Ureter (tissue), 1 donor: ENCODE measurements around the gene MMP24. TPM values are rescaled to one million over a fixed set of nuclear protein-coding genes. Genes with fewer than 3 reads are reported as not detected.
"Not testable (repeated sequence)": the region's sequence is repeated elsewhere in the genome, so short reads cannot be mapped to it uniquely, and the experiment has no call there.

Experiments
- DNase-seq: peaks from one replicate; pipeline ENCODE4 v3.0.0-alpha.2; 2020; ENCODE audit warnings: low spot score
- total RNA-seq: library from RNA; stranded (reverse); gene quantifications from one replicate; pipeline ENCODE4 v1.2.4, GENCODE V29; 2023
- donor health status: DM: yes; HTN: yes; CAD: no.

Gene MMP24
- total RNA-seq, 1 donor from 2014 or later = 0.55 TPM

DNA sequence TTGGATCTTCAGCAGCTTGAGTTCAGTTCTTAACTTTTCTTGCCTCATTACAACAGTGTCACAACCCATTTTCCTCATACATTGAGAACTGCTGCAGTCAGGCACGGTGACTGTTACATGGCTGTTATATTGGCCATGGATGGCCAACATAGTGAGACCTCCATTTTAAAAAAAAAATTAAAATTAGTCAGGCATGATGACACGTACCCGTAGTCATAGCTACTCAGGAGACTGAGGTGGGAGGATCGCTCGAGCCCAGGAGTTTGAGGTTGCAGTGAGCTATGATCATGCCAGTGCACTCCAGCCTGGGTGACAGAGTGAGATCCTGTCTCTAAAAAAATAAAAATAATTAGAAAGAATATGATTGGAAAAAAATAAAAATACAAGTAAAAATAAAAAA, 9.9 kb upstream of the MMP24 start:
- DNase-seq = no peak

DNA sequence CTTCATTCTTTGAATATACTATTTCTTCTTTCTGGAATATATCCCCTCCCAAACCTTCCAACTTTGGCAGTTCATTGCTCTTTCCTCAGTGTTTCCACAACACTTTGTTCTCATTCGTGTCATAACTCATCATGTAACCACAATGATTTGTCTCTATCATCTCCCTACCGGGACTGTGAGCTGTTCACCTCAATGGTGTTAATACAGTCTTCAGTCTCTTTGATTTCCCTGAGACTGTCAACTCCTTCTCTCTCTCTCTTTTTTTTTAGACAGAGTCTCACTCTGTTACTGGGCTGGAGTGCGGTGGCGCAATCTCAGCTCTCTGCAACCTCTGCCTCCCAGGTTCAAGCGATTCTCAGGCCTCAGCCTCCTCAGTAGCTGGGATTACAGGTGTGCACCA, 2.5 kb upstream of the MMP24 start:
- no peak for DNase-seq

DNA sequence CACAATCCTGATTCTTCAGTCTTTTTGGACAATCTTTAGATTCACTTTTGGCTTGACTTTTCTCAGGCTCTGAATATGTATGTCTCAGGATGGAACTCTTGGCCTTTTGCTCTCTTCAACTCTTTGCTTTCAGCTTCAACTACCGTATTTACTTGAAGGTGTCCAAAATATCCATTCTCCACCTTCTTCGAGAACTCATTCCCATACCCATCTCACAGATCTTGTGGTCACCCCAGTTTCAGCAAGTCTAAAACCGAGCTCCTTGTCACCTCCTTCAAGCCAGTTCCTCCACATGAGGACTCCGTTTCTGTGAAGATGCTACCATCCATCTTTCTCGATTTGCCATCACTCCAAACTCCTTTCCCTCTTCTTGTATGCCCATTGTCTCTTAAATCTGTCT, 2.0 kb upstream of the MMP24 start:
- DNase-seq = no peak

DNA sequence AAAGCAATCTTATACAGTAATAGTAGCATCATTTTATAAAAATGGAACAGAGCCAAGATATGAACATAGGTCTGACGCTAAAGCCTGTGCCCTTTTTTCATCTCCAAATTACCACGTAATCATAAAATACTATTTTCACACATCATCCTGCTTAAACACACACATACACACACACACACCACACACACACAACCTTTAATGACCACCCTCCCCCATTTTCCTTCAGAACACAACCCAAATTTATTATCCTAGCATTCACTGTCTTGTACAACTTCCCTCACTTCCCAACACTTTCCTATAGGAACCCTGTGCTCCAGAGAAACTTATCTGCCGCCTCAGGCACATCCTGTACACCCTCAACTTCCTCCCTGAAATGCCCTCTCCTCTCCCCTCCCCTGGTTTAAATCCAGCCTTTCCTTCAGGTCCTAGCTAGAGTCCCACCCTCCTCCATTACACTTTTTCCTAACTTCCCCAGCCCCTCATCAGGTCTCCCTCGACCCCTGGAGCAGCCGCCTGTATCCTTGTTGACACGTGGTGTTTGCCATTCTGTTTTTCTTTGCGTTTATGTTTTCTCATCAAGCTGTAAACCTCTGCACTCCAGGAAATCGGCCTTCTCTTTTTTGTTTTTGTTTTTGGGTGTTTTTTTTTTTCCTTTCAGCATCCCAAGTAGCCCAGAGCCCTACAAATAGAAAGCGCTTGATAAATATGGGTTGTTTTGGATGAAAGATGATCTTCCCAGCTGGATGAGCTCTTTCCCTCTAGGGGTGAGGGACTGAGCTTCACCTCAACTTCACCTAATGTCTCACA, 968 bp upstream of the MMP24 start:
- DNase-seq = no peak

DNA sequence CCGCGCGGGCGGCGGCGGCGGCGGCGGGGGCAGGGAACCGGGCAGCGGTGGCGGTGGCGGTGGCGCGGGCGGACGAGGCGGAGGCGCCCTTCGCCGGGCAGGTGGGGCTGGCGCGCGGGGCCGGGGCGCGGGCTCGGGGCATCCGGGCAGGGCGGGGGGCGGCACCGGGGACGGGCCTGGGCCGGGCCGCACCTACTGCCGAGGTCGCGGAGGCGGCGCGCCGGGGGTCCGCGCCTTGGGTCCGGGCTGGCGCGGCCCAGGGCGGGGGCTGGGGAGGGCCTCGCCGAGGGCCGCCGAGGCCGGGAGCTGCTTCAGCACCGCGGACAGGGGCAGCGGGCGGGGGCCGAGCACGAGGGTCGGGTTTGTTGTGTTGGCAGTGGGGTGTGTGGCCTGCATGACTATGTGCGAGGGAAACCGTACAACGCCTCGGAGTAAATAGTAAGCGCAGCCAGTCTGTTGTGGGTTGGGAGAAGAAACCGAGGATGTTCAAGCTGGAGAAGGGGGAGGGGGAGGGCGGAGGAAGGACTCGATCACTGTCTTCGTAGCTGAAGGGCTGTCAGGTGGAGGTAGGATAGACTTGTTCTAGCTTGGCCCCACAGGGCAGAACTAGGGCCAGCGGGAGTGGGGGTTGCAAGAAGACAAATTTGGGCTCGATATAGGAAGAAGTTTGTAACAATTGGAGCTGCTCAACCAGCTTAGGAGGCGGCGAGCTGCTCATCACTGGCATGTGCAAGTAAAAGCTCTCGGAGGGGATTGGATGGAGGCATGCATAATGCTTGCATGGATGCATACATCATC, 593 bp downstream of the MMP24 start:
- no peak for DNase-seq

DNA sequence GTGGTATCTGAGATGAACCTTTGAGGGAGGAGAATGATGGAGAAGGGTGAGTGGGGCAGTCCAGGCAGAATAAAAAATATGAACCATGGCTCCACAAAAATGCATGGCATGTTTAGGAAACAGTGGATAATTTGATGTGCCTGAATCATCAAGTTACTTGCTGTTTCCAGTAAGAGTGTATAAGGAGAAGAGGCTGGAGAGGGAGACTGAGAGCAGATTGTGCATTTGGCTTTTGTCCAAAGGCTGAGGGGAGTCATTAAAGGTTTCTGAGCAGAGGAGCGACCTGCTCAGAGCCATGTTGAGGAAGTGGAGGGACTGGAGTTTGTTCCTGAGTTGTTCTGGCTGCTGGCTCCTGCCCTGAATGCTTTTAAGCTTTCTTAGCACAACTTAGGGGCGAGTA, 6.1 kb downstream of the MMP24 start:
- DNase-seq = no peak

GRCh38 chr20:35235881-35236280, 9.4 kb downstream of the MMP24 start:
- no peak for DNase-seq

DNA sequence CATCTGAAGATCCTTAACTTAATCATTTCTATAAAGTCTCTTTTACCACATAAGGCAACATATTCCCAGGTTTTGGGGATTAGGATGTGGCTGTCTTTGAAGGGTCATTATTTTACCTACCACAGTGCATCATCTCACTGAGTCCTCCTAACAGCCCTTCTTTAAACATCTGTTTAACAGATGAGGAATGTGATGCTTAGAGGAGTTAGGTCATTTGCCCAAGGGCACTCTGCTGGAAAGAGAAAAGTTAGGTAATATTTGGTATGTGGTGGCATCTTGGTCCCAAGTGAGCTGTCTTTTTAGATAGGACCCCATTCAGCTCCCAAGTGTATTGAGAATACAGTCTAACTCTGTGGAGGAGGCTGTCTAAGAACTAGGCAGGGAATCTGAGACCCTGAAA, 11.0 kb downstream of the MMP24 start:
- no peak for DNase-seq

- no peak for DNase-seq
Measured at GRCh38 chr20:35238170-35238569, 11.7 kb downstream of the MMP24 start.

DNA sequence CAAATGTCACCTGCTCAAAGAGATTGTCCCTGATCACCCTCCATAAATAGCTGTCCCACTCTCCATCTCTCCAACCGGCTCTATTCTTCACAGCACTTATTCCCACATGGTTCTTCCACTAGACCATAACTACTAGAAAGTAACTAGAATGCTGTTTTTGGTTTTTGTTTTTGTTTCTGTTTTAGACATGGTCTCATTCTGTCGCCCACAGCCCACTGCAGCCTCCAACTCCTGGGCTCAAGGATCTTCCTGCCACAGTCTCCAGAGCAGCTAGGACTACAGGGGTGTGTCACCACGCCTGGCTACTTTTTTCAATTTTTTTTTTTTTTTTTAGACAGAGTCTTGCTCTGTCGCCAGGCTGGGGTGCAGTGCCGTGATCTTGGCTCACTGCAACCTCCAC, 12.2 kb downstream of the MMP24 start:
- no peak for DNase-seq

- DNase-seq = no peak
Measured at GRCh38 chr20:35240083-35240810, 13.8 kb downstream of the MMP24 start.

GRCh38 chr20:35240811-35241293, 14.4 kb downstream of the MMP24 start:
- DNase-seq = no peak

GRCh38 chr20:35243317-35243716, 16.8 kb downstream of the MMP24 start:
- DNase-seq = no peak

DNA sequence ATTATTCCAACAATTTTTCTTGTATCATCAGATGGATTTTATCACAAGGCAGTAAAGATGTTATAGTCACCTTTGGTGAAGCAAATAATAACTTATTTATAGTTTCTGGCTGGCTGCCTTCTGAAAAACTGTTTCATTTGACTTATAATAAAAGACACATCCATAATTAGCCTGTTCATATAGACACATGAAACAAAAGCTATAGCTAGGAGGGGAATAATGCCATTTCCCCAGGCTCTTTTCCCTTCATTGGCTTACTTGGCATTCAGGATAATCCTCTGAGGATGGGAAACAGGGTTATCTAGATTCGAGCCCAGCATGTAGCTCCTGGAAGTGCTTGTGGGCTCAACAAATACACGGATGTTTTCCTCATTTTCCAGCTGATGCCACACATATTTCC, 17.5 kb downstream of the MMP24 start:
- DNase-seq = no peak

DNA sequence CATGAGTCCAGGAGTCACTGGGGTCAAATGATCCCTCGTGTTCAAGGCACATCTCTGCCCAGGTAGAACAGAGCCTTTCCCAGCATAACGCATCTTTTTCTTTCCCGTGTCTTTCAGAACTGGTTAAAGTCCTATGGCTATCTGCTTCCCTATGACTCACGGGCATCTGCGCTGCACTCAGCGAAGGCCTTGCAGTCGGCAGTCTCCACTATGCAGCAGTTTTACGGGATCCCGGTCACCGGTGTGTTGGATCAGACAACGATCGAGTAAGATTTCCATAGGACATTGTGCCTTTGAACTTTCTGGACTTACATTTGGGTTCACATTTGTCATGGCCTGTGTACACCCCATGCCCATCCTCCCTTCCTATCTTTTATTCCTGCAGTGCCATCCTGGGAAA, 20.2 kb downstream of the MMP24 start:
- no peak for DNase-seq

DNA sequence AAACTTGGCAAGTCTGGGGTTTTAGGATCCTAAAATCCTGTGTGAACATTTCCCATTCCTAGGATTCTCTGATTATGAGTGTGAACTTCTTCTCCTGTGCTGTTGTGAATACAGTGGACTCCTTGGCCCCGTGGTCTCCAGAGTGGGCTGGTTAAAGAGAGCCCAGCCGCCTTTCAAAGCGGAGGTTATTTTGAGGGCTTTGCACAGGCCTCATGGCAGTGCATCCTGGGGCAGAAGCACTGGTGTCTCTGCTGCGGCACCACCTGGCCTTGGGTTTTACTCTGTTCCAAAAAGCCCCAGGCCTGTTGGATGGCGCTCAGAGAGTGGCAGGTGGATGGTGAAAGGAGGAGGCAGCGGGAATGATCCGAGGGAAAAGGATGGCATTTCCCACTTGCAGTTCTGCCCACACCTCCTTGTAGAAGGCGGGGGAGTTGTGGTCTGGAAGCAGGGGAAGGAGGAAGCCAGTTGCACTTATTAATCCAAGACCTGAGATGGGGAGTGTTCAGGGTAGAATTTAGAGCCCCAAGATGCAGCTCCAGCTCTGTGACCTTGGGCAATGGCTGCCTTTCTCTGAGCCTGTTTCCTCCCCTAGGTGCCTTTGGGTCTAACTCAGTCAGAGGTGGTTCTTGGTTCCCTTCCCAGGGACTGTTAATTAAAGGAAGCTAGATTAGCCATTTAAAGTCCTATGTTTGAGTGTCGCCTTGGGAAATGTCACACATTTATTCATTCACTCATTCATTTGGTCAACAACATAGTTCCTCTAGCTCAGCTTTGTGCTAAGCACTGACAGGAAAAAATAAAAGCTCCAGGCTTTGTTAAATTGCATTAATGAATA, 22.4 kb downstream of the MMP24 start:
- no peak for DNase-seq

GRCh38 chr20:35251613-35251940, 25.1 kb downstream of the MMP24 start:
- no peak for DNase-seq

- DNase-seq = no peak
Measured at GRCh38 chr20:35252037-35252461, 25.6 kb downstream of the MMP24 start.

DNA sequence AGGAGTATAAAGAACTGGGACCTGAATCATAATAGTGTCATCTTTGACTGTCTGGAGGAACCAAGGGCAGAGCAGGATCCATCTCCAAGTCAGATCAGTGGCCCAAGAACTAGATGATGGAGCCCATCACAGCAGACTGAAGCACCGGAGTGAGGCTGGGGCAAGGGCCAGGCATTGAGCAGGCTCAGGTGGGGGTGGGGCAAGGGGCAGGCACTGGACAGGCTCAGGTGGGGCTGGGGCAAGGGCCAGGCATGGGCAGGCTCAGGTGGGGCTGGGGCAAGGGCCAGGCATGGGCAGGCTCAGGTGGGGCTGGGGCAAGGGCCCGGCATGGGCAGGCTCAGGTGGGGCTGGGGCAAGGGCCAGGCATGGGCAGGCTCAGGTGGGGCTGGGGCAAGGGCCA, 26.1 kb downstream of the MMP24 start:
- not testable (repeated sequence) for DNase-seq

- no peak for DNase-seq
Measured at GRCh38 chr20:35253010-35253409, 26.5 kb downstream of the MMP24 start.

GRCh38 chr20:35254448-35254999, 28.0 kb downstream of the MMP24 start:
- DNase-seq = no peak
